Osteocyte (in vitro differentiated cells): ENCODE measurements around the gene GRB10. TPM values are rescaled to one million over a fixed set of nuclear protein-coding genes. Genes with fewer than 3 reads are reported as not detected.
A peak's percentile ranks its signal among the peaks of the same experiment; 100 is the strongest.

Experiments used
- DNase-seq: peaks from one replicate; pipeline ENCODE4 v3.0.0; 2021; ENCODE audit warnings: mixed read lengths; ENCODE audit not compliant: unreplicated experiment; ENCODE audit errors: extremely low spot score
- H3K27ac Mint-ChIP-seq: one replicate; pipeline ENCODE4 v1.8.0; 2021; ENCODE audit warnings: mild to moderate bottlenecking, mixed read lengths; ENCODE audit not compliant: unreplicated experiment
- H3K27me3 Mint-ChIP-seq: one replicate; pipeline ENCODE4 v1.8.0; 2021; ENCODE audit warnings: mixed read lengths; ENCODE audit not compliant: unreplicated experiment
- H3K36me3 Mint-ChIP-seq: one replicate; pipeline ENCODE4 v1.8.0; 2021; ENCODE audit warnings: mixed read lengths; ENCODE audit not compliant: unreplicated experiment
- H3K4me1 Mint-ChIP-seq: one replicate; pipeline ENCODE4 v1.8.0; 2021; ENCODE audit warnings: mixed read lengths; ENCODE audit not compliant: unreplicated experiment
- H3K4me3 Mint-ChIP-seq: one replicate; pipeline ENCODE4 v1.8.0; 2021; ENCODE audit warnings: mild to moderate bottlenecking, moderate library complexity, mixed read lengths; ENCODE audit not compliant: unreplicated experiment
- H3K9me3 Mint-ChIP-seq: one replicate; pipeline ENCODE4 v1.8.0; 2021; ENCODE audit warnings: mixed read lengths; ENCODE audit not compliant: unreplicated experiment
- CTCF ChIP-seq: fragments of 200-600 bp; sonication (generic); IDR thresholded peaks from 2 replicates; pipeline ENCODE4 v1.5.0; 2021; ENCODE audit warnings: antibody characterized with exemption, mild to moderate bottlenecking, moderate library complexity
- total RNA-seq: library from RNA; stranded (reverse); gene quantifications from 2 replicates; pipeline ENCODE4 v1.2.1, GENCODE V29; 2021

GRB10 gene
- total RNA-seq, 1 donor from 2014 or later: 51.3 TPM

GRCh38 chr7:50713123-50713965 lies 69.4 kb downstream of the GRB10 start:
- Mint-ChIP-seq H3K4me1 (peaks cover 40% of the 10 kb centered on the region), H3K27me3 (no peaks in the 10 kb centered on the region), H3K27ac (no peak overlapping the region), H3K4me3 (no peak overlapping the region), H3K36me3 (peaks cover 4% of the 10 kb centered on the region), H3K9me3 (no peaks in the 10 kb centered on the region)
- DNase-seq: no peak
- TF ChIP-seq CTCF: no peak

- DNase-seq: no peak
- H3K27me3 Mint-ChIP-seq: no peaks in the 10 kb centered on the region
- peak overlapping the region; percentile 11 for H3K27ac Mint-ChIP-seq
- H3K4me3 Mint-ChIP-seq: no peak overlapping the region
- no peaks in the 10 kb centered on the region for H3K9me3 Mint-ChIP-seq
- peaks cover 2% of the 10 kb centered on the region for H3K36me3 Mint-ChIP-seq
- peaks cover 38% of the 10 kb centered on the region for H3K4me1 Mint-ChIP-seq
- TF ChIP-seq CTCF: no peak
These were observed 70.2 kb downstream of the GRB10 start for GRCh38 chr7:50712252-50713122.

GRCh38 chr7:50711271-50712175 lies 71.2 kb downstream of the GRB10 start:
- H3K9me3 Mint-ChIP-seq: no peaks in the 10 kb centered on the region
- H3K27me3 Mint-ChIP-seq: no peaks in the 10 kb centered on the region
- no peak for DNase-seq
- peaks cover 5% of the 10 kb centered on the region for H3K36me3 Mint-ChIP-seq
- no peak overlapping the region for H3K4me3 Mint-ChIP-seq
- TF ChIP-seq CTCF: no peak
- H3K27ac Mint-ChIP-seq: peak overlapping the region; percentile 11
- peaks cover 38% of the 10 kb centered on the region for H3K4me1 Mint-ChIP-seq

GRCh38 chr7:50710441-50711154 lies 72.1 kb downstream of the GRB10 start:
- H3K9me3 Mint-ChIP-seq: no peaks in the 10 kb centered on the region
- DNase-seq: no peak
- H3K36me3 Mint-ChIP-seq: peaks cover 5% of the 10 kb centered on the region
- no peak overlapping the region for H3K4me3 Mint-ChIP-seq
- no peak for TF ChIP-seq CTCF
- no peak overlapping the region for H3K27ac Mint-ChIP-seq
- H3K27me3 Mint-ChIP-seq: no peaks in the 10 kb centered on the region
- H3K4me1 Mint-ChIP-seq: peaks cover 39% of the 10 kb centered on the region
